ENCODE measurements around the gene ACTN2.

ACTN2 gene

GRCh38 chr1:236689713-236690569 lies 3.6 kb downstream of the ACTN2 start:
- FAIRE-seq (no peak), DNase-seq (ENCODE audit: low spot score) (no peak)

- DNase-seq (ENCODE audit: low spot score) (no peak), FAIRE-seq (no peak)
Observed at GRCh38 chr1:236691348-236691747, 5.0 kb downstream of the ACTN2 start.

- FAIRE-seq (no peak), DNase-seq (ENCODE audit: low spot score) (no peak)
Observed at GRCh38 chr1:236692128-236692527, 5.8 kb downstream of the ACTN2 start.

DNA sequence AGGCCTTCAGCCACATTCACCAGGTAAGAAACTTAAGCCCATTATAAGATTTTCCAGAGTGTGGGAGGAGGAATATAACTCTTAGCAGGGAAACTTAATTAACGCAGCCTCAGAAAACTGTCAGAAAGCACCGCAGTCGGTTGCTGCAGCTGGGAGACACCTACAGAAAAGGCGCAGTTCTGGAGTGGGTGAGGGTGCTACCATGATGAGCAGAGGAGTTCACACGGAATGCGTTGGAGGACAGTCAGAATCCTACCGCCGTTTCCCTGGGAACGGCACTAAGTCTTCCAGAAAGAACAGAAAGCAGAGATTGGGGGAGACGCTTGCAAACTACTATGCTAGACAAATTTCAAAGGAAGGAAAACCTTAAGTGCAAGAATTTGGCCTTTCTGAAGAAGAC lies 6.4 kb downstream of the ACTN2 start:
- no peak for DNase-seq (ENCODE audit: low spot score)
- no peak for FAIRE-seq

GRCh38 chr1:236699366-236699765 lies 13.1 kb downstream of the ACTN2 start:
- FAIRE-seq (no peak), DNase-seq (ENCODE audit: low spot score) (no peak)

GRCh38 chr1:236700903-236701302 lies 14.6 kb downstream of the ACTN2 start:
- FAIRE-seq: no peak
- no peak for DNase-seq (ENCODE audit: low spot score)

DNA sequence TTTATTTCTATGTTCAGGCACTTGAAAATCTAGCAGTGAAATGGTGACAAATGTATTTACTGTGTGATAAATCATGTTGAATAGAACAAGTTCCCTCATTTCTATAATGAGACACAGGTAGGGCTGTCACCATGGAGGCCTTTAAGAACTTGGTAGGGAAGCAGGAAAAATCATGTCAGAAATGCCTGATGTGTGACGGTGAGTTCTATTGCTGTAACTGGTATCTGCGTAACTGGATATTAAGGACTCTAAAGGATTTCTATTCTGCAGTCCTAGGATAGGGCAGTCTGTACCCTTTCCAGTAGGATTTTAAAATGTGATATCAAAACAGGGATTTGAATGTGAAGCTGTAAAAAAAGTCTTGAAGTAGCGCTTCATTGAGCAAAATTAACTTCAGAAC lies 15.5 kb downstream of the ACTN2 start:
- DNase-seq (ENCODE audit: low spot score) (no peak), FAIRE-seq (no peak)

GRCh38 chr1:236702791-236703394 lies 16.6 kb downstream of the ACTN2 start:
- no peak for FAIRE-seq
- DNase-seq (ENCODE audit: low spot score): no peak

DNA sequence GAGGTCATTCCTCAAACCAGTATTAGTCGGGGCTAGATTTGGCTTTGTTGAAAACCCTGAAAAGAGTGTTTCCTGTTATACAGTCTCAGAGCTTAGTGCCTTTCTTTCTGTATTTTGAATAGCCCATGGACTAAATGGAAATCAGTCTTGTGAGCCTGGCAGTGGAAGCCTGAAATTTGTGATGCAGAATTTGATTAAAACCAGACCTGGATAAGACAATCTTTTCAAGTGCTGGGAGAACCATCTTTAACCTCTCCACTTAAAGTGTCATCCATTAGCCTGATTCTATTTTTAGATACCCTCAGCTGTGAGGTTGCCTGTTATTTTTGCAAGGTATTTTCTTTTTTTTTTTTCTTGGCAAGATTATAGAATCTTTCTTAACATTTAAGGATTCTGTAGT lies 19.5 kb downstream of the ACTN2 start:
- DNase-seq (ENCODE audit: low spot score) (no peak), FAIRE-seq (no peak)

GRCh38 chr1:236706183-236706582 lies 19.9 kb downstream of the ACTN2 start:
- no peak for FAIRE-seq
- DNase-seq (ENCODE audit: low spot score): no peak

- DNase-seq (ENCODE audit: low spot score): no peak
- no peak for FAIRE-seq
Observed at GRCh38 chr1:236710328-236710892, 24.1 kb downstream of the ACTN2 start.

DNA sequence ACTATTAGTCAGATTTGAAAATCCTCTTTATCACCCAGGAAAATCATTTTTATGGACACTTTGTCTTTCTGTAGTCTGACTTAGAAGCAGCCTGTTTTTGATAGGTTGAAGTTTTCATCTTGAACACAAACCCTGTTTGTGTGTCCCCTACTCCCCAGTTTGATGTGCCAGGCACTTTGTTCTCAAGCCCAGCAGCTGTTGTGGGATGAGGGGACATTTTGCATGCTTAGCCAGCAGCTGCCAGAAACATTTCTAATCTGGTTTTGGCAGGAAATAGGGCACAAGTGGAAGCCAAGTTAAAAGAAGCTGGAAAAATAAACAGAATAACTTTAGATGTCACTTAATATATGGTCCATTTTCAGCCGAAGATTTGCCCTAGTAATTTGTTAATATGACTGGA lies 29.9 kb downstream of the ACTN2 start:
- no peak for FAIRE-seq
- DNase-seq (ENCODE audit: low spot score): no peak

DNA sequence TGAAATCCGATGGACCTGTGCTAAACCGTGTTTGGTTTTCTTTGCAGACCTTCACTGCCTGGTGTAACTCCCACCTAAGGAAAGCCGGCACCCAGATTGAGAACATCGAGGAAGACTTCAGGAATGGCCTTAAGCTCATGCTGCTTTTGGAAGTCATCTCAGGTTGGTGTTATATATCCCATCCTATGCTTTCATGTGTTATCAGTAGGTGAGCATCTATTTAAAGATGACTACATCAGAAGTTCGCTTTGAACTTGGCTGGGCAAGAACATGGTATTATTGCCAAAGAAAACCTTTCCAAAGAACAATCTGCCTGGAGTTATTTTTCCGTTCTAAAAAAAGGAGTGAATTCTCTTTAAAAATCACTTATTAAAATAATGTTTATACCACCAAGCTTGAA lies 31.5 kb downstream of the ACTN2 start:
- DNase-seq (ENCODE audit: low spot score): no peak
- FAIRE-seq: no peak

GRCh38 chr1:236718328-236718727 lies 32.0 kb downstream of the ACTN2 start:
- no peak for FAIRE-seq
- DNase-seq (ENCODE audit: low spot score): no peak

DNA sequence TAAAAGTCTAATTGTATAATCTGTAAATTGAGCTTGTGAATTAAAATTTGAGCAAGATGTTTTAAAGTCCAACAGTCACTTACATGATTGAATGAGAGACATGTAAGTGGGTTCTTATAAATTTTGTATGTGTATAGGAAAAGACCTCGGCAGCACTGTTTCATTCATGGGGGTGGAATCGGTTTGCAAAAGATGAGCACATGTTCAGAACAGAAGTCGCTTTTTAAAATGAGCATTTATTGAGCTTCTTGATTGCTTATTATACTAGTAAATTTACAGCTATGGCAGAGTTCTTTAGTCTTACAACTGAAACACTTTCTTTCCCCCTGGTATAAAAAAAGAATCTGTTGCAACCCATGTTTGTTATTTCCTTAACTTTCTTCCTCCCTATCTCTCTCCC lies 33.9 kb downstream of the ACTN2 start:
- FAIRE-seq: no peak
- no peak for DNase-seq (ENCODE audit: low spot score)

DNA sequence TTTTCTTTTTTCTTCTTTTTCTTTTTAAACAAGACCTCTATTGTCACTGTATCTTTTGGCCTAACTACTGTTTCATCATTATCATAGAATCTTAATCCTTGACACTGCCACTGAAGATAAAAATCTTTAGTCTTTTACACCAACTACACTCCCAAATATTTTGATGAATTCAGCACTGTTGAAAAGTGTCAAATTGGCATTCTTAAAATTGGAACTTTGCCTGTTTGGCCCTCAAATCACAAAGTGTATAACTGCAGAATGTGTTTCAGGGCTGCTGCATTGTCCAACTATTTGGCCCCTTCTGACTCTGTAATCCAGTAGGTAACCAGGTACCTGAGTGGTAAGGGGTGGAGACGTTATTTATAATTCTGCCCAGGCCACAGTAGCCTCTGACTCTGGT lies 34.3 kb downstream of the ACTN2 start:
- no peak for FAIRE-seq
- no peak for DNase-seq (ENCODE audit: low spot score)

GRCh38 chr1:236724049-236724448 lies 37.8 kb downstream of the ACTN2 start:
- DNase-seq (ENCODE audit: low spot score) (no peak), FAIRE-seq (no peak)

DNA sequence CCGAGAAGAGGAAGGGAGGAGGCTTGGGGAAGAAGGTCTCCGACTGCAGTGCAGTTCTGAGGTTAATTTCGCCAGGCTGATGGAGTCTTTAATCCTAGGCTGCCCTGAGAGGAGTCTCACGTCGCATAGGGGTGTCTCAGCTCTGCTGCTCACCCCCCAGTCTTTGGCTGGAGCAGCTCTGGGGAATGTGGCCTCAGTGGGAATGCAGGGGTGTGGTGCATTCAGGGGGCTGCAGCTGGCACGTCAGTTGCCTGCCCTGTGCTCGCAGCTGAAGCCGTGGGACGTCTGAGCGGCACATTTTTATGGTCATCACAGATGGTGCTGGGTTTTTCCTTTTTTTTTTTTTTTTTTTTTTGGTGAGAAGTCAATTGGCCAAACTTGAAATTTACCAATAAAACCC lies 38.2 kb downstream of the ACTN2 start:
- FAIRE-seq (no peak), DNase-seq (ENCODE audit: low spot score) (no peak)

DNA sequence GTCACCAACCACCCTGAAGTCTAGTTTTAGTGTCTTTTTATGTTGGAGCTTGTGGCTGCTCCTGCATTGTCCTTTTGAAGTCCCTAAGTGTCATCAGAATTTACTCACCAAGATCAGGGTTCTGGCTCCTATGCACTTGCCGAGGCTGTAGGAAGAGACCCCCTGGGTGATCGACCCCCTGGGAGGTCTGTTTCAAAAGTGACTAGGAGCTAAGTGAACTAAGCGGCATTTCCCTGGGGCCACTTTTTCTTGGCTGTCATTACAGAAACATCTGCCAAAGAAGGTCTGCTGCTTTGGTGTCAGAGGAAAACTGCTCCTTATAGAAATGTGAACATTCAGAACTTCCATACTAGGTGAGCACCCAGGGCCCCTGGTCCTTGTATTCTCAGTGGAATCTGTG lies 39.4 kb downstream of the ACTN2 start:
- no peak for FAIRE-seq
- DNase-seq (ENCODE audit: low spot score): no peak

GRCh38 chr1:236727521-236727920 lies 41.2 kb downstream of the ACTN2 start:
- DNase-seq (ENCODE audit: low spot score) (no peak), FAIRE-seq (no peak)

GRCh38 chr1:236728752-236729151 lies 42.5 kb downstream of the ACTN2 start:
- DNase-seq (ENCODE audit: low spot score) (no peak), FAIRE-seq (no peak)

DNA sequence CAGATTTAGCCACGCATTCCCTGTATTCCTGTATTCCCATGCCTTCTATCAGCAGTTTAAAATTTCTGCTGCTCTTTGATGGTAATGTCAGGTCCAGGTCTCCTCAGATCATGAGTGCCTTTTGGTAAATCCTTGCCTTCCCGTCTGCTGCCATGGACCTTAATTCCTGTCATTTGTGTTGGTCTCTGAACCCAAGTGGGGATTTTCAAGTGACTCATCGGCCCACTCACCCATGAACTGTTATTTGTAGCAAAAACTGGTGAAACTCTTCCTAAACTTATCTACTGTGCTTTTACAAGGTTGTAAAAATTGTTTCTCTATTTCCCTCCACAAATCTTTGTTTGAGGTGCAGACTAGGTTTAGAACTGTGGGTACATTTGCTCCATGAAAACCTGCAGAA lies 47.4 kb downstream of the ACTN2 start:
- FAIRE-seq (peak; percentile 83), DNase-seq (ENCODE audit: low spot score) (peak; percentile 52)

All from RCC 7860 (cell line).